Thoracic aorta (tissue), 2 donors: ENCODE data around the gene FAM47C. TPM values are rescaled to one million over a fixed set of nuclear protein-coding genes. Genes with fewer than 3 reads are reported as not detected.

Experiments
- ATAC-seq: fragments of 150-250 bp; one replicate; pipeline ENCODE4 v1.8.0; 2017; ENCODE audit warnings: low read depth; ENCODE audit not compliant: insufficient number of reproducible peaks, low FRiP score
- DNase-seq: peaks from one replicate; pipeline ENCODE4 v3.0.0-alpha.2; 2020; ENCODE audit warnings: low spot score
- H3K27ac ChIP-seq, 2 donors: fragments of 200-600 bp; sonication (generic); 1 replicate in 1 of 2; 2 replicates in 1 of 2; pipeline ENCODE4 v1.5.1; 2016; ENCODE audit warnings: mild to moderate bottlenecking in 2 of 2, moderate library complexity in 2 of 2
- H3K27me3 ChIP-seq: fragments of 200-600 bp; sonication (generic); replicated peaks from 2 replicates; pipeline ENCODE4 v1.6.0; 2016; ENCODE audit warnings: mild to moderate bottlenecking; ENCODE audit not compliant: insufficient read depth
- H3K36me3 ChIP-seq: fragments of 200-600 bp; sonication (generic); one replicate; pipeline ENCODE4 v1.5.1; 2016
- H3K4me1 ChIP-seq, 2 donors: fragments of 200-600 bp; sonication (generic); 1 replicate in 1 of 2; 2 replicates in 1 of 2; pipeline versions ENCODE4 v1.5.1 to v1.6.0; 2016; ENCODE audit warnings: low read depth in 2 of 2, mild to moderate bottlenecking in 1 of 2; ENCODE audit not compliant: control insufficient read depth in 1 of 2
- H3K4me3 ChIP-seq: fragments of 200-600 bp; sonication (generic); 2 replicates; pipeline ENCODE4 v1.5.1; 2016; ENCODE audit warnings: mild to moderate bottlenecking
- H3K9me3 ChIP-seq: fragments of 200-600 bp; sonication (generic); 2 replicates; pipeline ENCODE4 v1.5.1; 2016
- CTCF ChIP-seq: fragments of 200-600 bp; sonication (generic); IDR thresholded peaks from one replicate; pipeline ENCODE4 v1.5.1; 2019; ENCODE audit warnings: antibody characterized with exemption
- total RNA-seq, 2 donors: library from RNA; depleted of rRNA; stranded (reverse); fragments of >200 nt; gene quantifications; one replicate each; pipeline versions ENCODE4 v1.1.0 to v1.2.3, GENCODE V29; 2016

FAM47C gene
- total RNA-seq, 2 donors from 2014 or later = not detected

GRCh38 chrX:37060999-37061398 lies 52.8 kb downstream of the FAM47C start:
- Histone ChIP-seq H3K4me1 (no peaks in the 10 kb centered on the region), H3K36me3 (no peaks in the 10 kb centered on the region), H3K9me3 (no peaks in the 10 kb centered on the region), H3K27me3 (no peaks in the 10 kb centered on the region), H3K27ac (no peak overlapping the region), H3K4me3 (no peak overlapping the region)
- no peak for ATAC-seq
- DNase-seq = no peak
- peak; percentile 52 for TF ChIP-seq CTCF
